DND-41 (cell line): Measurements from ENCODE around the gene CREBBP.

Experiments
- ATAC-seq: fragments of 200-7000 bp; cut with Tn5 transposase; 3 replicates; pipeline ENCODE4 v1.9.1; 2021; ENCODE audit warnings: low read depth; ENCODE audit not compliant: insufficient read depth
- DNase-seq: peaks from one replicate; pipeline ENCODE4 v3.0.0-alpha.2; 2020
- H2AFZ ChIP-seq: 2 replicates; pipeline ENCODE4 v1.6.0; 2012; ENCODE audit warnings: low read depth, low read length
- H3K27ac ChIP-seq: 2 replicates; pipeline ENCODE4 v1.5.1; 2012; ENCODE audit warnings: low read length, inconsistent platforms
- H3K27me3 ChIP-seq: fragments of 200-600 bp; sonication (generic); 2 replicates; pipeline ENCODE4 v1.6.0; 2012; ENCODE audit warnings: low read length, mild to moderate bottlenecking, inconsistent platforms; ENCODE audit not compliant: insufficient read depth, poor library complexity
- H3K36me3 ChIP-seq: 2 replicates; pipeline ENCODE4 v1.5.1; 2012; ENCODE audit warnings: low read length, inconsistent platforms; ENCODE audit not compliant: insufficient read depth
- H3K4me1 ChIP-seq: 2 replicates; pipeline ENCODE4 v1.5.1; 2012; ENCODE audit warnings: mild to moderate bottlenecking, low read length; ENCODE audit not compliant: insufficient read depth
- H3K4me2 ChIP-seq: 2 replicates; pipeline ENCODE4 v1.6.0; 2012; ENCODE audit warnings: mild to moderate bottlenecking, moderate library complexity, low read length, inconsistent platforms; ENCODE audit not compliant: insufficient read depth
- H3K4me3 ChIP-seq, 2 experiments: fragments of 200-600 bp in 1 of 2; shearing (Covaris generic) in 1 of 2; 2 replicates each; pipeline ENCODE4 v1.5.1; 2012 to 2016; ENCODE audit warnings: inconsistent platforms in 2 of 2, low read length in 2 of 2, mild to moderate bottlenecking in 2 of 2, low read depth in 1 of 2, moderate library complexity in 1 of 2
- H3K79me2 ChIP-seq: 2 replicates; pipeline ENCODE4 v1.6.0; 2012; ENCODE audit warnings: low read length, inconsistent platforms; ENCODE audit not compliant: insufficient read depth
- H3K9ac ChIP-seq: 2 replicates; pipeline ENCODE4 v1.6.0; 2012; ENCODE audit warnings: low read depth, mild to moderate bottlenecking, inconsistent platforms, low read length, moderate library complexity
- H3K9me3 ChIP-seq: 2 replicates; pipeline ENCODE4 v1.5.1; 2012; ENCODE audit warnings: low read length, moderate library complexity, mild to moderate bottlenecking, inconsistent platforms; ENCODE audit not compliant: insufficient read depth, severe bottlenecking
- H4K20me1 ChIP-seq: 2 replicates; pipeline ENCODE4 v1.6.0; 2012; ENCODE audit warnings: low read length; ENCODE audit not compliant: insufficient read depth
- EZH2 ChIP-seq: IDR thresholded peaks from 3 replicates; pipeline ENCODE4 v1.6.1; 2012; ENCODE audit warnings: borderline replicate concordance, low read depth, mild to moderate bottlenecking, moderate library complexity, low read length, inconsistent platforms; ENCODE audit not compliant: severe bottlenecking
- TF ChIP-seq, protein P1 (sequence below): IDR thresholded peaks from 2 replicates; pipeline ENCODE4 v1.5.1; 2012; ENCODE audit warnings: borderline replicate concordance, low read length, moderate library complexity, mild to moderate bottlenecking; ENCODE audit not compliant: poor library complexity, severe bottlenecking; ENCODE audit errors: extremely low read depth

The CREBBP gene

DNA sequence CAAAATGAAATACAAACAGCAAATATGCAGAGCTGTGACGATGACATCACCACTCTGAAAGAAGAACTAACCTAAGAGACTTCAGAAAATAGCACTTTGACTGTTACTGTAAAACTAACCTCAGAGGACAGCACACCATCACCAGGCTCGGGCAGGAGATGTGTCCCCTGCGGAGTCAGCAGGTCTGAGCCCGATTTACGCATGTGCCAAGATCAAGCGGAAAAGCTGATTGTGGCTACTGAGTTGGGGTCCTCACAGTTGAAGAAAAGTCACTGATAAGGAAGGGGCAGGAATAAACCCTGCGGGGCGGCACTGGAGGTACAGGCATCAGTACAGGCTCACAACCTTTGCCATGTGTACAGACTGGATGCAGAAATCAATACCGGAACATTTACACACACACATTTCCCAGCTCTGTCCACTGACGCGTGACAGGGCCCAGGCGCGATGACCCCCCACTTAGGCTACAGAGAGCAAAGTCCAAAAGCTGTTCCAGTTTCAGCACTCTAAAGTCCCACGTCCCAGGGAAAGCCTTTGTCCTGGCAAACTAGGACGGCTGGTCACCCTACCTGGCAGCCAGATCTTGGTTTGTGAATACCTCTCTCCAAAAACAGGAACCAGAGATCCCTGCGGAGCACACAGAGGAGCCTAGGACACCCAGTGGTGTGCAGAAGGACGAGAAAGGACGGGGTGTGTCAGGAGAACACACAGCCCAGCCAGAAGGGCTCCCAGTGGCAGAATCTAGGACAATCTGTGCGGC, 184.7 kb downstream of the CREBBP start:
- no peak overlapping the region for H3K4me2 ChIP-seq
- peaks cover 20% of the 10 kb centered on the region for H3K4me1 ChIP-seq
- H3K9ac ChIP-seq = no peak overlapping the region
- ATAC-seq = no peak
- TF ChIP-seq EZH2 = no peak
- TF ChIP-seq, protein P1, sequence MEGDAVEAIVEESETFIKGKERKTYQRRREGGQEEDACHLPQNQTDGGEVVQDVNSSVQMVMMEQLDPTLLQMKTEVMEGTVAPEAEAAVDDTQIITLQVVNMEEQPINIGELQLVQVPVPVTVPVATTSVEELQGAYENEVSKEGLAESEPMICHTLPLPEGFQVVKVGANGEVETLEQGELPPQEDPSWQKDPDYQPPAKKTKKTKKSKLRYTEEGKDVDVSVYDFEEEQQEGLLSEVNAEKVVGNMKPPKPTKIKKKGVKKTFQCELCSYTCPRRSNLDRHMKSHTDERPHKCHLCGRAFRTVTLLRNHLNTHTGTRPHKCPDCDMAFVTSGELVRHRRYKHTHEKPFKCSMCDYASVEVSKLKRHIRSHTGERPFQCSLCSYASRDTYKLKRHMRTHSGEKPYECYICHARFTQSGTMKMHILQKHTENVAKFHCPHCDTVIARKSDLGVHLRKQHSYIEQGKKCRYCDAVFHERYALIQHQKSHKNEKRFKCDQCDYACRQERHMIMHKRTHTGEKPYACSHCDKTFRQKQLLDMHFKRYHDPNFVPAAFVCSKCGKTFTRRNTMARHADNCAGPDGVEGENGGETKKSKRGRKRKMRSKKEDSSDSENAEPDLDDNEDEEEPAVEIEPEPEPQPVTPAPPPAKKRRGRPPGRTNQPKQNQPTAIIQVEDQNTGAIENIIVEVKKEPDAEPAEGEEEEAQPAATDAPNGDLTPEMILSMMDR = no peak
- peaks cover 11% of the 10 kb centered on the region for H3K27me3 ChIP-seq
- no peaks in the 10 kb centered on the region for H3K79me2 ChIP-seq
- DNase-seq = no peak
- no peak overlapping the region for H2AFZ ChIP-seq
- H3K9me3 ChIP-seq = no peaks in the 10 kb centered on the region
- peaks cover 87% of the 10 kb centered on the region for H4K20me1 ChIP-seq
- no peak overlapping the region for H3K27ac ChIP-seq
- H3K36me3 ChIP-seq = no peaks in the 10 kb centered on the region; the same call in 1 of the 2 replicates
- H3K4me3 ChIP-seq = no peak overlapping the region

DNA sequence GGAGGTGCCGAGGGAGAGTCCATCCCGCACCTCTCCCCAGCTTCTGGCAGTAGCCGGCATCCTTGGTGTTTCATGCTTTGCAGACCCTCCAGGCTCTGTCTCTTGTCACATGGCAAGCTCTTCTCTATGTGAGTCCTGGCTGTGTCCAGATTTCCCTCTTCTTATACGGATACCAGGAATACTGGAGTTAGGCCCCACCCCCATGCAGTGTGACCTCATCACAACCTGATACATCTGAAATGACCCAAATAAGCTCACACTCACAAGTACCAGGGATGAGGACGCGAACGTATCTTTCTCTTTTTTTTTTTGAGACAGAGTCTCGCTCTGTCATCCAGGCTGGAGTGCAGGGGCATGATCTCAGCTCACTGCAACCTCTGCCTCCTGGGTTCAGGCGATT, 186.5 kb downstream of the CREBBP start:
- ATAC-seq (no peak), DNase-seq (no peak)
- Histone ChIP-seq H4K20me1 (peaks cover 82% of the 10 kb centered on the region), H3K9ac (no peak overlapping the region), H3K79me2 (no peaks in the 10 kb centered on the region), H3K36me3 (peaks cover 7% of the 10 kb centered on the region; the same call in 1 of the 2 replicates), H3K4me3 (no peak overlapping the region), H3K4me1 (peaks cover 11% of the 10 kb centered on the region), H3K27ac (no peak overlapping the region), H3K4me2 (no peak overlapping the region), H3K27me3 (peaks cover 11% of the 10 kb centered on the region), H2AFZ (no peak overlapping the region), H3K9me3 (no peaks in the 10 kb centered on the region)
- TF ChIP-seq, protein P1 = no peak
- TF ChIP-seq EZH2 = no peak

DNA sequence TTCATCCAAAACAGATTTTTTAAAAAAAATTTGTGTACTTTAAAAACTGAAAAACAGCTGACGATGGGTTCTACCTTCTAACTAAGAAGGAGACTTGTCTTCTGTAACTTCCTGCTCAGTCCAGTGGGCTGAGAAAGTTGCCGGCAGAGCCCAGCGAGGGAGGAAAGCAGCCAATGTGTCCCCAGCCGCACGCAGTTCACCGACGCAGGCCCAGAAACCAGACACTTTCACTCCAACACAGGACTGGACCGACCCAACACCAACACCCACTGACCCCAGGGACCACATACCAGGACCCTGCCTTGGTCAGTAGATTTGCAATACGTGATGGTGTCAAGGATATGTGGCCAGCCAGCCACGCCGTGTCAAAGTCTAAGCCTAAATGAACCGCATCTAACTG, 188.8 kb downstream of the CREBBP start:
- no peak overlapping the region for H3K27ac ChIP-seq
- ATAC-seq = no peak
- no peak overlapping the region for H3K4me3 ChIP-seq
- H3K79me2 ChIP-seq = no peaks in the 10 kb centered on the region
- H4K20me1 ChIP-seq = peaks cover 70% of the 10 kb centered on the region
- H3K4me1 ChIP-seq = no peaks in the 10 kb centered on the region
- H2AFZ ChIP-seq = no peak overlapping the region
- H3K9ac ChIP-seq = no peak overlapping the region
- H3K27me3 ChIP-seq = peaks cover 8% of the 10 kb centered on the region
- DNase-seq = no peak
- H3K4me2 ChIP-seq = no peak overlapping the region
- H3K9me3 ChIP-seq = no peaks in the 10 kb centered on the region
- H3K36me3 ChIP-seq = peaks cover 18% of the 10 kb centered on the region; the same call in 1 of the 2 replicates
- TF ChIP-seq, protein P1 = no peak
- no peak for TF ChIP-seq EZH2
